B cell (primary cell): ENCODE measurements around the gene NRBP1. TPM values are rescaled to one million over a fixed set of nuclear protein-coding genes. Genes with fewer than 3 reads are reported as not detected.
A peak's percentile ranks its signal among the peaks of the same experiment; 100 is the strongest.

Source experiments
- ATAC-seq: fragments of 200-7000 bp; cut with Tn5 transposase; one replicate; pipeline ENCODE4 v1.10.0; 2021; ENCODE audit warnings: low read depth, mild to moderate bottlenecking, moderate number of reproducible peaks, moderate library complexity
- CTCF ChIA-PET: fragments of 350-600 bp; sonication (Branson Sonifier 250); formaldehyde crosslinking; loops from one replicate; lab custom pipeline; 2021; ENCODE audit warnings: antibody characterized with exemption, inconsistent platforms; lab: Charles Lee
- POLR2A ChIA-PET: fragments of 350-600 bp; sonication (Branson Sonifier 250); formaldehyde crosslinking; loops from one replicate; lab custom pipeline; 2021; ENCODE audit warnings: antibody characterized with exemption; lab: Charles Lee
- DNase-seq: peaks from one replicate; pipeline ENCODE4 v3.0.0; 2013
- H2AFZ ChIP-seq: 2 replicates; pipeline ENCODE4 v1.6.1; 2012; ENCODE audit warnings: mild to moderate bottlenecking, low read depth, low read length; ENCODE audit not compliant: insufficient read depth, poor library complexity, severe bottlenecking
- H3K27ac ChIP-seq, 2 donors: 1 replicate in 1 of 2; 2 replicates in 1 of 2; pipeline ENCODE4 v1.5.1; 2012 to 2013; ENCODE audit warnings: low read length in 2 of 2, mild to moderate bottlenecking in 2 of 2, moderate library complexity in 1 of 2
- H3K27me3 ChIP-seq, 4 experiments: fragments of 200-600 bp in 1 of 4; sonication (generic) in 1 of 4; replicated peaks in 1 of 4; 1 replicate in 2 of 4; 2 replicates in 2 of 4; pipeline versions ENCODE4 v1.6.1 to v1.7.0; 2013 to 2016; ENCODE audit warnings: low read length in 3 of 4, mild to moderate bottlenecking in 2 of 4, mixed read lengths in 1 of 4, moderate library complexity in 1 of 4; ENCODE audit not compliant: insufficient read depth in 4 of 4, control insufficient read depth in 3 of 4; ENCODE audit errors: control extremely low read depth in 1 of 4
- H3K36me3 ChIP-seq, 2 experiments: replicated peaks in 1 of 2; 1 replicate in 1 of 2; 2 replicates in 1 of 2; pipeline versions ENCODE4 v1.6.1 to v1.7.1; 2013; ENCODE audit warnings: low read length in 1 of 2; ENCODE audit not compliant: insufficient read depth in 2 of 2, control insufficient read depth in 1 of 2; ENCODE audit errors: control extremely low read depth in 1 of 2, extremely low read depth in 1 of 2
- H3K4me1 ChIP-seq, 2 donors: fragments of 200-600 bp in 1 of 2; sonication (generic) in 1 of 2; 1 replicate in 1 of 2; 2 replicates in 1 of 2; pipeline versions ENCODE4 v1.5.1 to v1.6.1; 2013 to 2017; ENCODE audit warnings: low read length in 2 of 2; ENCODE audit not compliant: control insufficient read depth in 2 of 2, insufficient read depth in 2 of 2
- H3K4me2 ChIP-seq: replicated peaks from 2 replicates; pipeline ENCODE3; 2012; ENCODE audit warnings: mild to moderate bottlenecking, low read depth, low read length; ENCODE audit not compliant: poor library complexity, severe bottlenecking
- H3K4me3 ChIP-seq, 5 experiments: fragments of 200-600 bp in 1 of 5; sonication (generic) in 1 of 5; 1 replicate in 3 of 5; 2 replicates in 2 of 5; pipeline versions ENCODE4 v1.5.1 to v1.7.0; 2011 to 2016; ENCODE audit warnings: low read length in 4 of 5, mild to moderate bottlenecking in 4 of 5, low read depth in 2 of 5, control low read depth in 1 of 5, moderate library complexity in 1 of 5; ENCODE audit not compliant: insufficient read depth in 1 of 5; ENCODE audit errors: control extremely low read depth in 1 of 5, extremely low read depth in 1 of 5
- H3K79me2 ChIP-seq: fragments of 200-600 bp; sonication (generic); one replicate; pipeline ENCODE4 v1.6.0; 2016; ENCODE audit warnings: low read length; ENCODE audit not compliant: control insufficient read depth, insufficient read depth
- H3K9ac ChIP-seq: fragments of 200-600 bp; sonication (generic); 2 replicates; pipeline ENCODE4 v1.6.1; 2017; ENCODE audit warnings: mild to moderate bottlenecking, low read length, moderate library complexity
- H3K9me3 ChIP-seq, 3 donors: one replicate each; pipeline versions ENCODE4 v1.6.1 to v1.7.1; 2013; ENCODE audit warnings: low read length in 2 of 3; ENCODE audit not compliant: control insufficient read depth in 2 of 3, insufficient read depth in 1 of 3; ENCODE audit errors: control extremely low read depth in 1 of 3
- H4K20me1 ChIP-seq: 2 replicates; pipeline ENCODE4 v1.6.0; 2012; ENCODE audit warnings: mild to moderate bottlenecking, low read length; ENCODE audit not compliant: insufficient read depth, control insufficient read depth, poor library complexity, severe bottlenecking
- H3K27ac Mint-ChIP-seq: one replicate; pipeline ENCODE4 v1.8.0; 2021; ENCODE audit warnings: mixed read lengths
- H3K27me3 Mint-ChIP-seq: one replicate; pipeline ENCODE4 v1.8.0; 2021; ENCODE audit warnings: mixed read lengths
- H3K4me1 Mint-ChIP-seq: one replicate; pipeline ENCODE4 v1.8.0; 2021; ENCODE audit warnings: mixed read lengths
- H3K4me3 Mint-ChIP-seq: one replicate; pipeline ENCODE4 v1.8.0; 2021; ENCODE audit warnings: mixed read lengths
- H3K9me3 Mint-ChIP-seq: one replicate; pipeline ENCODE4 v1.8.0; 2022; ENCODE audit warnings: mixed read lengths; ENCODE audit not compliant: insufficient read depth
- CTCF ChIP-seq: fragments of 200-600 bp; IDR thresholded peaks from one replicate; pipeline ENCODE4 v1.8.0; 2022; ENCODE audit warnings: antibody characterized with exemption, mild to moderate bottlenecking
- EZH2 ChIP-seq: IDR thresholded peaks from 2 replicates; pipeline ENCODE4 v1.6.1; 2012; ENCODE audit warnings: borderline replicate concordance, low read depth, mild to moderate bottlenecking, moderate library complexity, low read length; ENCODE audit not compliant: insufficient read depth, poor library complexity, severe bottlenecking
- WGBS: methylation state at CpG from one replicate; pipeline ENCODE4 v1.1.5; 2013; ENCODE audit warnings: missing lambda C conversion rate; ENCODE audit not compliant: insufficient coverage; 5-methylcytosine and 5-hydroxymethylcytosine counted together
- intact Hi-C: fragments of 100-400 bp; cut with micrococcal nuclease; formaldehyde crosslinking; loops from one replicate; pipeline ENCODE4 v1.10.0; 2022
- polyA plus RNA-seq: library from polyadenylated mRNA; depleted of rRNA; stranded (reverse); fragments of >200 nt; gene quantifications from 2 replicates; pipeline ENCODE4 v1.2.3, GENCODE V29; 2012
- total RNA-seq, 2 donors: library from RNA; stranded (reverse); fragments of 120-200 nt in 1 of 2; gene quantifications; 1 replicate in 1 of 2; 2 replicates in 1 of 2; pipeline versions ENCODE4 v1.2.3 to v1.2.4, GENCODE V29; 2013 to 2022

Gene NRBP1
- total and polyA plus RNA-seq, 2 donors (not counting 1 experiment from before 2014, with no cell fraction given) = 69.2 to 115 TPM

DNA sequence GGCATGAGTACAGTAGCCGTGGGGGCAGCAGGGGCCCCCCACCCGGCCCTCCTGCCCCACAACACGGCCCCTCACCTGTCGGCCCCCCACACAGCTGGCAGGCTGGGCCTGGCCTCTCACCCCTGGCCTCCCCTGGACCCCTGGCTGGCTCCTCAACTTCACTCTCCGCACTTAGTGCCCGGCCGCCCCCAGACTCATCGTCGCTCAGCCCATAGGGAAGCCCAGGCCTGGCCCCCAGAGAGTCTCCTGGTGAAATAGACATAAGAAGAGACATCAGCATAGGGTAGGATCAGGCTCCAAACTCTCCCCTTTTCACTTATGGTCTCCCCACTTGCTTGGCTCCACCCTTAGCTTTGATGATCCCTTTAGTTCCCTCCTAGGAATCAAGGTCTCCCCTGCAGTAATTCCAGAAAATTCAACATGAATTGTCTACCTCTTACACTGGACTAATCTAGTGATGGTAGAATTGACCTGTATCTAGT, 49.6 kb upstream of the NRBP1 start:
- Histone ChIP-seq H3K4me1 (peaks cover 16 to 20% of the 10 kb centered on the region in 2 donors), H2AFZ (no peak overlapping the region), H3K27me3 (no peaks in the 10 kb centered on the region), H3K4me2 (no peak overlapping the region), H4K20me1 (peaks cover 45% of the 10 kb centered on the region), H3K79me2 (peaks cover 65% of the 10 kb centered on the region), H3K9ac (no peak overlapping the region), H3K36me3 (peaks cover 5 to 60% of the 10 kb centered on the region in 2 experiments), H3K27ac (peak overlapping the region in 1 of 2 donors; percentile 94), H3K4me3 (no peak overlapping the region), H3K9me3 (no peaks in the 10 kb centered on the region)
- ChIA-PET POLR2A (interaction anchor here (0.5 to 2.6 kb wide), 2 partner anchors 8 to 11 kb away, joined by 3 to 36 read pairs; partner anchors contain the start of genes EIF2B4 and SNX17), CTCF (interaction anchor here (0.9 to 2.4 kb wide), 2 partner anchors 8 to 99 kb away, joined by 3 to 12 read pairs; partner anchors contain the start of gene SNX17)
- H3K4me3 Mint-ChIP-seq = peak overlapping the region; percentile 94
- ATAC-seq (no peak), DNase-seq (no peak)
- intact Hi-C loops = no loop called here
- WGBS = 96% methylated on average over 9 of the region's 9 CpGs
- H3K9me3 Mint-ChIP-seq = no peaks in the 10 kb centered on the region
- no peaks in the 10 kb centered on the region for H3K27me3 Mint-ChIP-seq
- peak overlapping the region; percentile 66 for H3K27ac Mint-ChIP-seq
- TF ChIP-seq EZH2 (no peak), CTCF (no peak)
- peaks cover 32% of the 10 kb centered on the region for H3K4me1 Mint-ChIP-seq

DNA sequence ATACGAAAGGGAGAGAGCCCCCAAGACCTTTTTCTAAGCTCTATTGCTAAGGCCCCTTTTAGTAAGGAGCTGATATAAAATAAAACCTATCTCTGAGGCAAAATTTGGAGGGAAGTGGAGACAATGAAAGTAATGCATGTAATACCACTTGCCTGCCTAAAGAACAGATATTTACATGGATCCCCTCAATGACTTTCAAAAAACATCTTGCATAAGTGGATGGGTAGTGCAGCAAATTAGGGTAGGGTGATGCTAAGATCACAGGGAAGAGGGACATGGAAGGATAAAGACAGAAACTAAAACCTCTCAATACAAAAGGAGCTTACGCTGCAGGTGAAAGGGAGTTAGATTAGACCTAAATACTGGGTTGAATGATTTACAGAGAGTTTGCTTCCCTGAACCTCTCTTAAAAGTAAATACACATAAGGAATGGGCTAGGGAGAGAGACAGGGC, 49.0 kb upstream of the NRBP1 start:
- Mint-ChIP-seq H3K4me3 (peak overlapping the region; percentile 94), H3K27me3 (no peaks in the 10 kb centered on the region), H3K27ac (peak overlapping the region; percentile 66), H3K4me1 (peaks cover 30% of the 10 kb centered on the region), H3K9me3 (no peaks in the 10 kb centered on the region)
- ChIA-PET POLR2A (interaction anchor here (1.1 to 2.6 kb wide), 3 partner anchors 8 to 57 kb away, joined by 4 to 36 read pairs (median 5); partner anchors contain the start of genes EIF2B4, MPV17 and SNX17), CTCF (interaction anchor here (0.9 to 2.4 kb wide), 4 partner anchors 8 to 100 kb away, joined by 3 to 12 read pairs (median 8); partner anchors contain the start of genes NRBP1, PPM1G and SNX17)
- intact Hi-C loops = no loop called here
- no CpG with 5 or more reads among the region's 2 CpGs for WGBS
- DNase-seq (no peak), ATAC-seq (no peak)
- H3K4me1 ChIP-seq = peaks cover 16 to 20% of the 10 kb centered on the region in 2 donors
- H3K27ac ChIP-seq = peak overlapping the region in 1 of 2 donors; percentile 94
- H3K9me3 ChIP-seq = no peaks in the 10 kb centered on the region
- no peak for TF ChIP-seq CTCF
- no peak for TF ChIP-seq EZH2
- H3K9ac ChIP-seq = peak overlapping the region; percentile 78
- no peaks in the 10 kb centered on the region for H3K27me3 ChIP-seq
- peaks cover 59% of the 10 kb centered on the region for H3K79me2 ChIP-seq
- peaks cover 6 to 61% of the 10 kb centered on the region in 2 experiments for H3K36me3 ChIP-seq
- H3K4me3 ChIP-seq = no peak overlapping the region
- H2AFZ ChIP-seq = peak overlapping the region; percentile 92
- peak overlapping the region; percentile 88 for H3K4me2 ChIP-seq
- peaks cover 42% of the 10 kb centered on the region for H4K20me1 ChIP-seq
